Astrocyte of the spinal cord (primary cell): Measurements from ENCODE around the gene IFIT1.

Experiments used
- DNase-seq: peaks from one replicate; pipeline ENCODE4 v3.0.0; 2011; ENCODE audit warnings: low read depth, low spot score
- H3K4me3 ChIP-seq: 2 replicates; pipeline ENCODE4 v1.5.1; 2011; ENCODE audit warnings: low read depth, mild to moderate bottlenecking, low read length, moderate library complexity
- in situ Hi-C: cut with HindIII; loops from 2 replicates; pipeline ENCODE4 v1.10.0; 2017; ENCODE audit warnings: low sequenced_read_pairs
- TF ChIP-seq, protein P1 (sequence below): IDR thresholded peaks from 2 replicates; pipeline ENCODE4 v1.5.1; 2012; ENCODE audit warnings: low read depth, mild to moderate bottlenecking, low read length, inconsistent platforms

The IFIT1 gene

DNA sequence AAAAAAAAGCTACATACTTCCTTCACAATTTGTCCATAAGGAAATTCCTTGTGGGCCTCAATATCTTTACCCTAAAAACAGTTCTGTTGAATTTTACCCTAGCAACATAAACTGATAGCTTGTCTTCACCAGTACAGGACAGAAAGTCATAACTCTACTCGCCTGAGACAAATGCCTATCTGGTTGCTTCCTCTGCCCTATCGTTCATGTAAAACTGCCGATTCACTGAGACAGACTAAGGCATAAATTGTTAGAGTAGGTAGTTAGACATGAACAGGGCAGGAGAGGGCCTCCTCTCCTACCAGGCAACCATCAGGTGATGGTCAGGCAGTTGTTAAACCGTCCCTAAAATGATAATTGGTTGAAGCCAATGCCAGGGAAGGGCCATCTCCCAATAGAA lies 39.6 kb upstream of the IFIT1 start:
- TF ChIP-seq, protein P1, sequence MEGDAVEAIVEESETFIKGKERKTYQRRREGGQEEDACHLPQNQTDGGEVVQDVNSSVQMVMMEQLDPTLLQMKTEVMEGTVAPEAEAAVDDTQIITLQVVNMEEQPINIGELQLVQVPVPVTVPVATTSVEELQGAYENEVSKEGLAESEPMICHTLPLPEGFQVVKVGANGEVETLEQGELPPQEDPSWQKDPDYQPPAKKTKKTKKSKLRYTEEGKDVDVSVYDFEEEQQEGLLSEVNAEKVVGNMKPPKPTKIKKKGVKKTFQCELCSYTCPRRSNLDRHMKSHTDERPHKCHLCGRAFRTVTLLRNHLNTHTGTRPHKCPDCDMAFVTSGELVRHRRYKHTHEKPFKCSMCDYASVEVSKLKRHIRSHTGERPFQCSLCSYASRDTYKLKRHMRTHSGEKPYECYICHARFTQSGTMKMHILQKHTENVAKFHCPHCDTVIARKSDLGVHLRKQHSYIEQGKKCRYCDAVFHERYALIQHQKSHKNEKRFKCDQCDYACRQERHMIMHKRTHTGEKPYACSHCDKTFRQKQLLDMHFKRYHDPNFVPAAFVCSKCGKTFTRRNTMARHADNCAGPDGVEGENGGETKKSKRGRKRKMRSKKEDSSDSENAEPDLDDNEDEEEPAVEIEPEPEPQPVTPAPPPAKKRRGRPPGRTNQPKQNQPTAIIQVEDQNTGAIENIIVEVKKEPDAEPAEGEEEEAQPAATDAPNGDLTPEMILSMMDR: no peak
- no peak for DNase-seq
- in situ Hi-C loops: no loop called here
- H3K4me3 ChIP-seq: no peak overlapping the region

DNA sequence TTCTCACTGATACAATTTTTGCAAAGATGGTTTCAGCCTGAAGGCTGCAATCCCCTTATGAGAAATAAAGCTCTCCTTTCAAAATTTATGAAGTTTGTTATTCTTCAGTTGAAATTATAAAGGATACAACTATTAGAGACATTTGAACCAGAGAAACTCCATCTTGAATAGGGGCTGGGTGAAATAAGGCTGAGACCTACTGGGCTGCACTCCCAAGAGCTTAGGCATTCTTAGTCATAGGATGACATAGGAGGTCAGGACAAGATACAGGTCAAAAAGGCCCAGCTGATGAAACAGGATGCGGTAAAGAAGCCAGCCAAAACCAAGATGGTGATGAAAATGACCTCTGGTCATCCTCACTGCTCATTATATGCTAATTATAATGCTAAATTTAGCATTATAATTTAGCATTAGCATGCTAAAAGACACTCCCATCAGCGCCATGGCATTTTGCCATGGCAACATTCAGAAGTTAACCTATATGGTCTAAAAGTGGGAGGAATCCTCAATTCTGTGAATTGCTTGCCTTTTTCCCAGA lies 37.0 kb upstream of the IFIT1 start:
- H3K4me3 ChIP-seq: no peak overlapping the region
- TF ChIP-seq, protein P1: no peak
- DNase-seq: peak; percentile 48
- in situ Hi-C loops: no loop called here

DNA sequence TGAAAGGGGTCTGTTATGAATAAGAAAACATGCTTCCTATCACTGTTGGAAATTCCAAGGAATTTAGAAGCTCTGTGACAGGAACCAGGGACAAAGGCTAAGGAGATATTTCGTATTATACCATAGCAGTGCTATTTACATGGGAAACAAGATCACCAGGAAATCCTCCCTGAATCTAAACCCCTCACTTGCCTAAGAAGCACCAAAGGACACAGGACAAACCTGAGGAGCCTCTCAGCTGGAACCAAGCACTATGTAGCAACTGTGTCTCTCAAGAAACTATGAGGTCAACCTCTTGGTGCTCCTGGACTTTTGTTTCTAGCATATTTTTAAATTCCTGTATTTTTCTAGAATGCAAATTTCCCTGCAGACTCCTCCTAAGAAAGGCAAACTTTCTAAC lies 35.3 kb upstream of the IFIT1 start:
- no peak for DNase-seq
- no peak overlapping the region for H3K4me3 ChIP-seq
- in situ Hi-C loops: no loop called here
- TF ChIP-seq, protein P1: no peak

DNA sequence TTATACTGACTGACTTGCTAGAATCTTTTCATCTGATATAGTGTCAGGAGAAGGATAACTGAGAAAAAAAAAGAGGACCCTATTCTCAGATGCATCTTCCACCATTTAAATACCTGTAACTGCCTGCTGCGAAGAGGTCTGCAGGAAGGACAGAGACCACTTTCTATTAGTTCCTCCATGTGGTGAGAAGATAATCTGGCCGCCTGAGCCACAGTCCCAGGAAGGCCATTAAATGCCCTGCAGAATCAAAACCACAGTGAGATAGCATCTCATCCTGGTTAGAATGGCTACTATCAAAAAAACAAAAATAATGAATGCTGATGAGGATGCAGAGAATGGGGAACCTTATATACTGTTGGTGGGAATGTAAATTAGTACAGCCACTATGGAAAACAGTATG lies 34.4 kb upstream of the IFIT1 start:
- TF ChIP-seq, protein P1: no peak
- no peak for DNase-seq
- no peak overlapping the region for H3K4me3 ChIP-seq
- in situ Hi-C loops: no loop called here

DNA sequence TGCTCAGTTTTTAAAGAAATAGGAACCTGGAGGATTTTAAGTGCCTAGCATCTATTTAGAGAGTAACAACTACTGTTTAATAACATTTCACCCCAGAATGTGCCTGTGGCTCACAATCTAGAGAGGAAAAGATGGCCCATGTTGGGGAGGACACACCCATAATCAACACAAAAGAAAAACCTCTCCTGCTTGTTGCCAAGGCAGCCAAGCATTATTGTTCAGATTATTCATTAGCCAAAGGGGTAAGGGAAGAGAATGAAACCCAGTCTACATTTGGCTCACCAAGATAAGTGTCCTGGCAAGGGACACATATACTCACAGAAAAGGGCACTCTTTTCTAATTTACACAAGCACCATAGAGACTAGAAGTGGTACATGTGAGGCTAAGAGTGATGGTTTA lies 32.3 kb upstream of the IFIT1 start:
- DNase-seq: no peak
- no peak overlapping the region for H3K4me3 ChIP-seq
- TF ChIP-seq, protein P1: no peak
- in situ Hi-C loops: no loop called here

DNA sequence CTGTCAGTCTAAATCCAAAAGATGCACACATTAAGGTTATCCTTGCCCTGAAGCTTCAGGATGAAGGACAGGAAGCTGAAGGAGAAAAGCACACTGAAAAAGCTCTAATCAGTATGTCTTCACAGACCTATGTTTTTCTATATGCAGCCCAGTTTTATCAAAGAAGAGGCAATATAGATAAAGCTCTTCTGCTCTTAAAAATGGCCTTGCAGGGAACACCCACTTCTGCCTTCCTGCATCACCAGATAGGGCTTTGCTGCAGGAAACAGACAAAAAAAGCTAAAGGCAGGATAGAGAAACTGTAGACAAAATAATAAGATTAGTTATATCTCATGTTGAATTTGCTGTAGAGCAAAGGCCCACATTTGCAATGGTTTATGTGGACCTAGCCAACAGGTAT lies 29.5 kb upstream of the IFIT1 start:
- TF ChIP-seq, protein P1: no peak
- in situ Hi-C loops: no loop called here
- no peak for DNase-seq
- no peak overlapping the region for H3K4me3 ChIP-seq
